ENCODE measurements around the gene PLEKHA7.

PLEKHA7 gene

GRCh38 chr11:16744128-16744725 is 270.0 kb downstream of the PLEKHA7 start:
- no peak for DNase-seq

- DNase-seq, result no peak
Observed at GRCh38 chr11:16743478-16743877, 270.7 kb downstream of the PLEKHA7 start.

GRCh38 chr11:16741473-16741872 is 272.7 kb downstream of the PLEKHA7 start:
- no peak for DNase-seq

GRCh38 chr11:16738947-16739815 is 275.0 kb downstream of the PLEKHA7 start:
- DNase-seq, result peak in 1 of 51 donors; percentile 31

- peak; percentile 65 to 99 (median 93) for DNase-seq
Observed at GRCh38 chr11:16738193-16738946, 275.8 kb downstream of the PLEKHA7 start, which contains the start of gene C11orf58. Gene C11orf58, plus strand, starts transcription at chr11:16738647. Its CDS starts 132 bp downstream, at chr11:16738779.

GRCh38 chr11:16737818-16738192 is 276.4 kb downstream of the PLEKHA7 start:
- no peak for DNase-seq

Data from hypothalamus (tissue), 51 donors.